NCI-H748 treated with DMSO at 0.1 percent for 48 hours (cell line): ENCODE measurements around the gene CCNI.
"Not testable (repeated sequence)": the region's sequence is repeated elsewhere in the genome, so short reads cannot be mapped to it uniquely, and the experiment has no call there.

Experiments
- DNase-seq: peaks from one replicate; lab custom pipeline; 2025; lab: John Stamatoyannopoulos, UW

The CCNI gene

DNA sequence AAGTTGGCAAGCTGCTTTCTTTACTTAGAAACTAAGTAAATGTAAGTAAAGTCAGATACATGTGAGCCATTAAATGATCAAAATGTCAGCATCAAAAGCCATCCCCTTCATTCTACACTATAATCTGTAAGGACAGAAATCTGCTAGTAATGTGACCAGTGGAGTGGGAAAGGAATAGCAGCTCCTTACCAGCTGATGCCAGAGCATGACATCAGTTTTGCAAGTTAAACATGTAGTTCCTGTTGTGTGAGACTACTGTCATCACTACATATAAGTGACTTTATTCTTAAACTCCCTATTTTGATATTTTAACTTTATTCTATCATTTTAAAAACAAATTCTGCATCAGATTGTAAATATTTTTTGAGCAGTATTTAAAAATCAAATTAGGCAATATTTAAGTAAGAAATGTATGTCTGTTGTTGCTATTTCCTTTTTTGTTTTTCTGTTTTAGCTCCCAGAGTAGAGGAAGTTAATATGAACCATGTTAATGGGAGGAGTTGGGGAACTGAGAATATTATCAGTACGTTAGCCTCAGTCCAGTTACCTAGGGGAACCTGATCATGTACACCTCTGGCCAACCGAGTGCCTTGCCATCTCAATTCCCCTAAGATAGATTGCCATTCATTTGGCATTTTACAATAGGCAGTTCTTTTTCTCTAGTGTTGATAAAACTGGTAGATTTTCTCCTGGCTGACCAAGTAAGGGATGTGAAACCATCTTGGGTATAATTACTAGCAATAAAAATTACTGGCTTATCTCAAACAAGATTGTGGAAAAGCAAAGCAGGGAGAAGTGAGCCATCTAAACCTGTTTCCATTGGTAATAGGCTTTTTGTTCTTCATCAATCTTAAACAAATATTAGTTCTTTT lies 34.7 kb downstream of the CCNI start:
- DNase-seq, result no peak

DNA sequence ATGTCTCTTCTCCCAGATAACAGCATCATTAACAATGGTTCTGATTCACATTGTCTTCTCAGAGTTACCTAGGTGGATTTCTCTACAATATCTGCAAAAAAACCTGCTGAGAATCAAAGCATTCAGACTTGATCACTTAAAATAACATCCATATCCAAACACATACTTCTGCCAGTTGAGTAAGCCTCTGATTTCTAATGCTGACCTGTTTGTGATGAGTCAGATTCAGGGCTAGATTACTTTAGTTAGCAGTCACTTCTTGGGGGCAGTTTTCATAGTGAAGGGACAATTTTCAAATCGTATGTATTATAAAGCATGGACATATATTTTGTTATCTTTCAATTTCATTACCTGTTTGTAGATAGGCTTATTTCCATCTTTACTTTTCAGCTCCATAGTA lies 35.5 kb downstream of the CCNI start:
- no peak for DNase-seq

DNA sequence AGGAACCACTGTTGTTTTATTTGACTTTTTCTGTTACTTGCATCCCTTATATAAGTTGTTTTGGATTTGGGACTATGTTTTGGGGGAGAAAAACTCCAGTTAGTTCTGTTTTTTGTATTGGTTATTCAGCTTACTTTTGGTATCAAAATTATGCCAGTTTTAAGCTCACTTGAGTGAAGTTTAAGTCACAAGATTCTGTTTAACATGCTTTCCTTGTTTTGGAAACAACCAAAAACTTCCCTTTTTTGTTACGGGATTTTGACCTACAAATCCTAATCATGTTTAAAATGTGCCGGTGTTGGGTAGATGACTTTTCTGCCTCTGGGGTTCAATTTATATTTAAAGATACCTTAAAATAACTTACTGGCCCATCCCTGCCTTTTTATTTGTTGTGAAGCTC lies 36.0 kb downstream of the CCNI start:
- DNase-seq, result no peak

DNA sequence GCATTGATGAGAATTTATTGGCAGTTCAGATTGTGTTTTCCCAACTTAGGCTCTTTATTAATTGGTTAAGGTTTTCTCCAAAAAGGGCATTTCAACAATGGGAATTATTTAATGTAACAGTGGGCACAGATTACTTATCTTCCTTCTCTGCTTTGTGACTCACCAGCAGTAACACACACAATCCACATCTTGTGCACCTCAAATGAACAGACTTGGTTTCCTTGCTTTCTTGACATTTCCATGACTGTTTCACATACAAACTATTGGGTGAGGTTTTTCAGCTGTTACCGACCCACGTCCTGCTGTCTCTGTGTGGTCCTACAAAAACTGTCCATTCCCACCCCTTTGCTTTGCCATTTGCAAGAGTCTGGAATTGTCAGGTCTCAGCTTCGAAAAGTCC lies 38.1 kb downstream of the CCNI start:
- DNase-seq, result no peak

DNA sequence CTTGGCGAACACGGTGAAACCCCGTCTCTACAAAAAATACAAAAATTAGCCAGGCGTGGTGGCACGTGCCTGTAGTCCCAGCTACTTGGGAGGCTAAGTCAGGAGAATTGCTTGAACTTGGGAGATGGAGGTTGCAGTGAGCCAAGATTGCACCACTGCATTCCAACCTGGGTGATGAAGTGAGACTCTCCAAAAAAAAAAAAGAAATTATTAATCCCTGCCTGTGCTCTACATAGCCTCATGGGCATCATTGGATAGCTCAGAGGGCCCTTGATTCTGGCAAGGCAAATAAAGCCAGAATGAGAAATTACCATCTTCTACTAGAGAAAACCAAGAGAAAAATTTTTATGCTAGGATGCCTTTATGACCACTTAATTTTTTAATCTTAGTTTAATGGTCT lies 38.6 kb downstream of the CCNI start:
- DNase-seq, result not testable (repeated sequence)

DNA sequence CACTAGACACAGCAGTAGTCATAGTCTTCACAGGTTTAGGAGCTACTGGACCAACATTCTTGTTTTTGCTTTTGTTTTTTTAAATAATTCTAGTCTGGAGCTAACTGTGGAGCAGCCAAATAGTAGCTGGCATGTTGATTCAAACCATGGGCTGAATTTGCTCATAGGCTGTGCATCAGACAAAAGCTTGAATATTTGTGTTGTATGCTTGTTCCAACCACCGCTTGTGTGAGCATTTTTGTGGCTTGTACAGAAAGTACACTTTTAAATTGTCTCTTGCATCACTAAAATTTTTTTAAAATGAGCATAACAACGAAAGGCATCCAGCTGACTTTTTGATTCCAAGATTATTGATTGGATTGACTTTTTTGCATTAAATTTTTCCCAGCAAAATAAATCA lies 39.6 kb downstream of the CCNI start:
- no peak for DNase-seq

DNA sequence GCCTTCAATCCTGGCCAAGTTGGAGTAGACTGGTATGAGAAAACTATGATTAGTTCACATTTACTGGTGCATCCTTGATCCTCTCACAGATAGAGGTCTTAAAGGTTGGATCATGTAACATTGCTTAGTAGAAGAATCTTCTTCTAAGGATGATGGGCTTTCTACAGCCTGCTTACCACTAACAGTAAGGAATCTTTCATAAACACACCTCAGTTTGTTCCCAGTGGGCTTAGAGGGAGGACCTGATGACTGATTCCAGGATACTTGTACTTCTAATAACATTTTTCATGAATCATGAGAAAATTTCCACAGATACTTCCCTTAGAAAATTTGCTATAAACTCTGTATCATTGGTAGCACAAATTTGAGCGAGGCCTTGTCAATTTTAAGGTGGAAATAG lies 40.6 kb downstream of the CCNI start:
- DNase-seq, result no peak

DNA sequence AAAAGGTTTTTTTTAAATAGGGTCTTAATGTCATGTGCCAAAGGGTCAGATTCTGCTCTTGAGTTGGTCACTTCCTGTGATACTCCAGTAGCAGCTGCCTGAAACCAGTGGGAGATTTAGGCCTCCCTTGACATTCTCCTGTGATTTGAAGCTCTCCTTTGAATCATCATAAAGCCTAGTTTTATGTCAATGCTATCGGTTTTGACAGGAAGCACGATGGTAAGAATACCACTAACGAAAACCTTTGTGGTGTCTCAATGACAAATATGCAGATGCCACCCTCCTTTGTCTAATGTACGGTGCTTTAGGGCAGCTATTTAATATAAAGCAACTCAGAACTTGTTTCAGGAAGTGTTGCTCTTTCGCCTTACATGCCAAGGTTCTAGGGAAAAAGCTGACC lies 44.2 kb downstream of the CCNI start:
- DNase-seq, result no peak

DNA sequence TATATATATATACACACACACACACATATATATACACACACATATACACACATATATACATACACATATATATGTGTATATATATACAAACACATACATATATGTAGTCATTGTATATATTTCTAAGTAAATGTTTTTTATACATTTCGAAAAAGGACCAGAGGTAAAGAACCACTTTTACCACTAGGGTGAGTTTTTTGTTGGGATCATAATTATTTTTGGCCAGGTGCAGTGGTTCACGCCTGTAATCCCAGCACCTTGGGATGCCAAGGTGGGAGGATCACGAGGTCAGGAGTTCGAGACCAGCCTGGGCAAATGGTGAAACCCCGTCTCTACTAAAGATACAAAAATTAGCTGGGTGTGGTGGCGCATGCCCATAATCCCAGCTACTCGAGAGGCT lies 46.0 kb downstream of the CCNI start:
- not testable (repeated sequence) for DNase-seq

DNA sequence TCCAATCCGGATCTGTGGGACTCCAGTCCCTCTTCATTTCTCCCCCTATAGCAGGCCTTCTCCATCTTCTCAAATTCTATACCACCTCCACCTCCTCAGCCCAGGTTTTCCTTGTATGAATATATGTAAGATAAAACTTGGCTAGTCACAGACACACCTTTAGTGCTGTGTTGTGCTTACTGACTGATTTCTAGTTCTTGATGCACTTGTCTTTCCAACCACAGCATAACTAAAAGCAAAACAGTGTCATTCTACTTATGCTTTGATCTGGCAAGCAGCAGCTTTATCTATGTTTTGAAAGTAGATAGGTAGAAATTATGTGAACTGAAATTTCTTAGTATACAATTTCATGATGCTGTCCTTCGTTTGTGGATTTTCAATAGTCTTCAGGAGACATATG lies 47.5 kb downstream of the CCNI start:
- no peak for DNase-seq

DNA sequence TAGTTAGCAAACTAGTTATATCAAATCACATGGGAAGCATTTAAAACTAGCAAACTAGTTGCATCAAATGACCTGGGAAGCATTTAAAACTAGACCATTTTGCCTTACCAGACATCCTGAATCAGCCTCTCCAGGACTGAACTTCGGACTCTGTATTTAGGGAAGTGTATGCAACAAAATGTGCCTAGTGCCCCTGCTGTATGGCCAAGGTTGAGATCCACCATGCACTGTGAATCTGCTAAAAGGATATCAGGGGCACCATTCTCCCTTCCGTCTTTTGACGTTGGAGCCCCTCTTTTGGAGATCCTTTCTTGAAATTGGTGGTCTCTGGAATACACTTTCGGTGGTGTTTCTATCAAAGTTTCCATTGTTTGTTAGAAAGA lies 49.5 kb downstream of the CCNI start:
- DNase-seq, result no peak

DNA sequence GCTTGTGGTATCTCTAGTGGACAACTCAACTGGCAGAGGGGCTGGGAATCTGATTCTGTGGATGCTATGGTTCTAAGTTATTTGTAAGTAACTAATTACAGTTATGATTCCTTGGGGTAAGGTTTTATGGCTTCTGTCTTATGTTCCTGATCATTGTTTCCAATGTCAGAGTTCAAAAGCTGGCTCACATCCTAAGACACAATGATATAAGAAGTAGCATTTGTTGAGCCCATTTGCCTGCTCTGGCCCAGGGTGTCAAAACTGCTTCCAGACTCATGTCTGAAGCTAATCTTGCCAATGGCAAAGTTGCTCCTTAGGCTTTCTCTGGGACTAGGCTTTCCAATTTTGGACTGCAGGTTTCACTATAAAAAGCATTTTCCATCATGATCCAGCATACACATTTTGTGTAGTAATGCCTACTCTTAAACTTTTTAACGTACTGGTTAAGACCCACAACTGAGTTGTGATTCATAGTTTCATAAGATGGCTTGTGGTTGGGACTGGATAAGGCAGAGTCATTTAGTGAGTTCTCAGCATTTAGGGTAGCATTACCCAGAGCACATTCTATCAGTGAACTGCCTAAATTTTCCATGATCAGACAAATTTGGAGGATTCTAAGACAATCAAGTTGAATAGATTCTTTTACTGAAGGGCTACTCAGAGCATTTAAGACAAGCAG lies 50.0 kb downstream of the CCNI start:
- DNase-seq, result no peak

DNA sequence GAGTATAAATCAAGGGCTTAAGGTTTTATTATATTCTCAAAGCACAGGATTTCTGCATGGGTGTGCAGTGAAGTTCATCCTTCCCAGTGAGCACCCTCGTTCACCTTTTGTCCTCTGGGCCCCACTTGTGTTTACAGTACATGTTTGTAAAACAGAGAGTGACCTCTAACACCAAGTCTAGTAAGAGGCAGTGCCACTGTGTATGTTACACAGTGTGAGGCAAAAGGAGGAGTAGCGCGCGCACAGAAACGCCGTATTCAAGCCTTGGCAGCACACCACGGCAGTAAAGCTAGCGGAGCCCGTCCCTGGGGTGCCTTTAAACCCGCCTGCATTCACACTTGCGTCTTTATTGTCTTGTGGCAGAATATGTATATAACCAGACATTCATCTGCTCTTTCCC lies 51.9 kb downstream of the CCNI start:
- no peak for DNase-seq

DNA sequence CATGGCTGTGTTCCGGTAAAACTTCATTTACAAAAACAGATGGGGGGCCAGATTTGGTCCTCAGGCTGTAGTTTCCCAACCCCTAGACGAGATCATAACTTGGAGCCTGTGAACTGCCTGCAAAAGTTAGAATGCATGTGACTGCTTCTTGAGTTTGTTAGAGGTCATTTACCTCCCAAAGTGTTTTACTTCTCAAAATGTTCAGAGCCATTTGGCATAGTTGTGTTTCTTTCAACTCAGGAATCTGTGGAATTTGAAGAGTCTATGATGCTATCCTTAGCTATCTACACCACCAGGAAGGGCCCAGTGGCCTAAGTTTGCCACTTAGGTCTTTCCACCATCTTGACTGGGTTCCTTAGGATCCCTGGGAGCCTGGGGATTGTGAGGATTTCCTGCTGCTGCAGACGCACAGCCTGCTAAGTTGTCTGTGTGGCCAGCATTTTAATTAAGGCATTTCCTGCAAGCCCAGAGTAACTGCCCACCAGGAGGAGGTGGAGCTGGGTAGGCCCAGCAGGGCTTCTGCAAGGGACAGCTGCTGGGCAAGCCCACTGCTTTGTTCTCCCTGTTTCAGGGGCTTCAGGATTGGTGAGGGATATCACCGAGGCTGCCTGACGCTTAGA lies 53.1 kb downstream of the CCNI start:
- DNase-seq, result no peak

DNA sequence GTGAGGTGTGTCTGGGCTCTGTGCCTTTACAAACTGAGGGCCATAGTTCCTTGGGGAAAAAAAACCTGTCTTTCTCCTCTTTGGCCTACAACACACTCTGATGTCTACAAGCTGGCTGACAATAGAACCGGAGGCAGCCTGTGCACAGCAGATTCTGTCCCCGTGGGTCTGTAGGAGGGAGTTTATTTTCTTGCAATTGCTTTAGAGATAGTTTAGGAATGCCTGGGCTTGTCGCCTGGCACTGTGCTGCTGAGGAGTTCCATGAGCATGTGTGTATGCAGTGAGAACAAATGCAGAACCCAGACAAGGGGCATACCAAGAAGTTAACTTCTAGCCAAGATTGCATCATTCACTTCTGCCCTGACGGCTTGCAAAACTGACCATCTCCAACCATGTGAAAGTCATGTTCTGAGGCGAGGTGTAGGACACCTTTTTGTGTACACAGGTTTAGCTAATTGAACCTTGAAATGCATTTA lies 54.1 kb downstream of the CCNI start:
- DNase-seq, result no peak

DNA sequence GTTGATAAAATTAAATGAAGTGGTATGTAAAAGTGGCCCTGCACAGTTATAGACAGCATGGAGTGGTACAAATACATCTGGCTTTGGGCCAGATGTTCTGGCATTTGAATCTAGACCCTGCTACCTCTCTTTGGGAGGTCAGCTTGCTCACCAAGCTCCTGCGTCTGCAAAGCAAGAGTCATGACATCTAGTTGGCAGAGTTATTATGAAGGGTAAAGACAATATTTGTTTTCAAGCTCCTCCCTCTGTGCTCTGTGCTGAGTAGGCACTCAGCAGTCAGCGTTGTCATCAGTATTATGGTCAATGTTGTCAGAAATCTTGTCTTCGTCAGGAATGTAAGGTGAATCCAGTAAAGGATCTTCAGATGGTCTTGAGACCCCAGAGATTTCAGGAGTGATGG lies 55.8 kb downstream of the CCNI start:
- no peak for DNase-seq

DNA sequence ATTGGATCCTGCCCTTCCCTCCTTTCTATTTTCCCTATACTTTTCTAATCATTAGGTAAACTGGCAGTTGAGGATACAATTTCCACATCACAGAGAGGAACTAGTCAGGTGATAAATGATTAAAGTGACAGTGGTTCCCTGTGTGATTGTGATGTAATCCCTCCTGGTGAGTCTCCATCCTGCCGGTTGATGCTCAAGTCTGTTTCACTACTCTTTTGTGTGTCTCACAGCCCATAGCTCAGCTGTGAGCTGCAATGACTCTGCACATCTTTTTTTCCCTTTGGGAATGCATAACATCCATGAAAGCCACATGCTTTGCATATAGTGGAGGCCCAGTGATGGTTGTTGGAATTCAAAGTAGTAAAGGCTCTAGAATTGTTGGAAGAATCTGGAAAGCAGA lies 60.4 kb downstream of the CCNI start:
- DNase-seq, result no peak

DNA sequence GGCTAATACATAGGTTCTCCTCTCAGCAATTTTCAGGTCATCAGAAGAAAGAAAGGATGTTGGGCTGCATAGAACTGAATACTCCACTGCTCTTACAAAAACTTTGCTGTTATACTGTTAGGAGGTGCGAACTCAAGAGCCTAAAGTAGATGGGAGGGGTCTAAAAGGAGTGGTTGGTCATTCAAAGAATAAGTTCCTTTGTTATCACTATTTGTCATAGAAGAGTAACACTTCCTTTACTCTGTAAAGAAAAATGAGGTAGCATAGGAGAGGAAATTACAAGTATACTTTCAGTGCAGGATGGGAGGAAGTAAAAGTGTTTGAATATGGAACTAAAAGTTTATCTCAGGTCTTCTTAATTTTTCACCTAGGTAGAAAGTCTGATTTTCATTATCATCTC lies 61.5 kb downstream of the CCNI start:
- DNase-seq, result no peak

DNA sequence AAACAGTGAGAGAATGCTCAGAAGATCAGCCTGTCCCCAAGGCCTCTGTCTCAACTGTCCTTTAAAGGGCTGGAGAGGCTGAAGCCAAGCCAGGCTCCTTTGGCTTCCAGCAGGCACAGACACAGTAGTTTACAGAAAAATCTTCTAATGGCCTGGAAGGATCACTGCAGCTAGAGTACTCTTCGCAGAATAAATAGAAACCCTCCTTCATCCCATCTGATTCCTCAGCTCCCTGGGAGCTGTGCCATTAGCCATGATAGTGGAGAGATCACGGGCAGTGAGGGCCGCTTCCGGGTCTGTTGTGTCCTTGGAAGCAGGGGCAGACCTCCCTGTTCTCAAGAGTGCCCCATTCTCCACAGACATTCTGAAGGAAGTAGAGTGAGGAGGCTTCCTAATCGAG lies 63.1 kb downstream of the CCNI start:
- no peak for DNase-seq

DNA sequence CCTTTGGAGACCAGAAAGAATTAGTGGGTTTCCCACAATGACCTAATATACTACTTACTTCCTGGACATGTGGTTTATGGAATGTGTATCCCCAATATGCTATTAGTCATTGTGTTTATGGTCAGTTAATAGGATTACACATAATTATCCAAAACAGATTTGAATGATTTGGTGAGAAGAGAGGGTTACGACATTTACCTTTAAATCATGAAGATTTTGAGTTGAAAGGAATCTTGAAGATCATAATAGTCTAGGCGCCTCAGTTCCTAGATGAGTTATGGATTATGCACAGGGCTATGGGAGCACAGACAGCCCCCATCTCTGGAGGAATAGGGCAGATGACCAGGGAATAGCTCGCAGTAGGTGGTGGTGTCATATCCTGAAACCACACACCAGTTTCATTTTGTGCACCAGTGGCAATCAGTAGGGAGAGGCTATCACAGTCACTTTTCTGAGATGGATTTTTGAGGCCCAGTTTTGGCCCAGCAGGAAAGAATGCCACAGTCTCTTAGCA lies 64.9 kb downstream of the CCNI start:
- DNase-seq, result no peak

DNA sequence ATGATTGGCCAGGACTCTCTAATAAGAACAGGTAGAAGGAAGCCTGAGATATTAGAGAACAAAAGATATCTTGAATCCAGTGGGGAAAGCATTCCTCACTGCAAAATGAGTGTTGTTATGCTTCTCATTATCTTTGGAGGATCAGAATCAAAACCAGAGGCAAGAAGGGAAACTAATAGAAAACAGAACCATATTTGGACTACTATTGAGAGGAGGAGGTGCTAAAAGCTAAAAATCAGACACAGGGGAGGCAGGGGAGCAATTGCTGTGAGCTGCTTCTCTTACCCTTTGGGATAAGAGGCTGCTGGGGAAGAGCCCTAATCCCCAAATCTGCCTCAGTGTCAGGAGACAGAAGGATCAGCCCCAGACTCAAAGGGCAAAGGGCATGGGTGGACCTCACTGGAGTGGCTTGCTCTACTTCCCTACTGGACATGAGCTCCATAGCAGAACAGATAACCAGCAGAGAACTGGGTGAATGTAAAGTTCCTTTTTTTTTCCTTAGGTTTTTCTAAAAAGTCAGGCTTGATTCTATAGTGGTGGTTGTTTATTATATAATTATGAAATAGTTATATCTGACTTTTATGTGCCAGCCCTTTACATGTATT lies 66.2 kb downstream of the CCNI start:
- DNase-seq, result no peak
